ENCODE data around the gene PDHX.

Gene PDHX

DNA sequence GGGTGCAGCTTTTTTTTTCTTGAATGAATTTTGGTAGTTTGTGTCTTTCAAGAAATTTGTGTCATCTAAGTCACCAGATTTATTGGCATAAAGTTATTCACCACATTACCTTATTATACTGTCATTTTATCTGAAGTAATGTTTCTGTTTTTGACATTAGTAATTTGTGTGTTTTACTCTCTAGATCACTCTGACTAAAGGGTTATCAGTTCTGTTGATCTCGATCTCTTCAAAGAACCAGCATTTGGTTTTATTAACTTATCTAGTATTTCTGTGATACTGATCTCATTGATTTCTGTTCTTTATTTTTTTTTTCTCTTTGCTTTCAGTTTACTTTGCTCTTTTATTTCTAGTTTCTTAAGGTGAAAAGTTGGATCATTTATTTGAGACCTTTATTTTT is 55.5 kb downstream of the PDHX start:
- H2BK5ac ChIP-seq (ENCODE audit: low read length) = no peak overlapping the region
- H4K91ac ChIP-seq (ENCODE audit: low read depth, low read length, poor library complexity) = no peak overlapping the region
- H3K9me3 ChIP-seq (replicated peaks in 1 of 2; ENCODE audit: control insufficient read depth in 2 of 2, insufficient read depth in 1 of 2, low read depth in 1 of 2, low read length in 2 of 2) = peaks cover 0 to 15% of the 10 kb centered on the region in 2 donors
- no peak overlapping the region for H3K23ac ChIP-seq (ENCODE audit: low read depth, low read length, poor library complexity)
- no peak overlapping the region for H3K14ac ChIP-seq (ENCODE audit: low read length)
- no peak overlapping the region for H3K18ac ChIP-seq (ENCODE audit: low read length)
- no CpG with 5 or more reads among the region's 1 CpG for WGBS, 2 donors (ENCODE audit: extremely low coverage in 2 of 2, insufficient read length in 2 of 2, insufficient replicate concordance in 1 of 2)
- no peak for DNase-seq (ENCODE audit: low spot score)
- H4K8ac ChIP-seq (ENCODE audit: low read depth, low read length) = no peak overlapping the region
- H3K36me3 ChIP-seq (replicated peaks in 1 of 2; ENCODE audit: control insufficient read depth in 2 of 2, insufficient read depth in 2 of 2, low read length in 2 of 2) = peaks cover 4 to 92% of the 10 kb centered on the region in 2 donors
- H3K27ac ChIP-seq (replicated peaks; ENCODE audit: low read length) = no peak overlapping the region
- H2AFZ ChIP-seq (ENCODE audit: low read length) = no peak overlapping the region
- no peaks in the 10 kb centered on the region for H3K27me3 ChIP-seq (ENCODE audit: control insufficient read depth in 3 of 3, insufficient read depth in 3 of 3, low read depth in 1 of 3, low read length in 3 of 3)
- no peak overlapping the region for H2BK15ac ChIP-seq (ENCODE audit: low read length)
- H2AK5ac ChIP-seq (ENCODE audit: low read depth, low read length) = no peak overlapping the region
- no peak overlapping the region for H3K9ac ChIP-seq (ENCODE audit: low read depth, low read length, poor library complexity)
- peaks cover 3% of the 10 kb centered on the region for H3K79me1 ChIP-seq (ENCODE audit: low read depth, low read length)
- no peaks in the 10 kb centered on the region for H3K4me1 ChIP-seq (ENCODE audit: control insufficient read depth in 2 of 2, insufficient read depth in 1 of 2, low read depth in 1 of 2, low read length in 2 of 2)
- no peak overlapping the region for H2BK12ac ChIP-seq (ENCODE audit: low read length)
- no peak overlapping the region for H3K4me3 ChIP-seq (ENCODE audit: low read length in 2 of 2)
- no peak overlapping the region for H3K4ac ChIP-seq (ENCODE audit: low read length)
- H3K4me2 ChIP-seq (ENCODE audit: insufficient read depth, low read length, poor library complexity, severe bottlenecking) = no peak overlapping the region
- no peak overlapping the region for H2BK120ac ChIP-seq (ENCODE audit: low read depth, low read length)

DNA sequence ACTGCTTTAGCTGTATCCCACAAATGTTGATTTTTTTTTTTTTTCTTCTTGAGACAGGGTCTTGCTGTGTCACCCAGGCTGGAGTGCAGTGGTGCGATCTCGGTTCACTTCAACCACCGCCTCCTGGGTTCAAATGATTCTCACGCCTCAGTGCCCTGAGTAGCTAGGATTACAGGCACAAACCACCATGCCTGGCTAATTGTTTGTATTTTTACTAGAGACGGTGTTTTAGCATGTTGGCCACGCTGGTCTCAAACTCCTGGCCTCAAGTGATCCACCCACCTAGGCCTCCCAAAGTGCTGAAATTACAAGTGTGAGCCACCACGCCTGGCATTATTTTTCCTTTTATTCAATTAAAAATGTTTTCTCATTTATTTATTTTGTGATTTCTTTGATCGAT is 55.9 kb downstream of the PDHX start:
- H2BK12ac ChIP-seq (ENCODE audit: low read length) = no peak overlapping the region

DNA sequence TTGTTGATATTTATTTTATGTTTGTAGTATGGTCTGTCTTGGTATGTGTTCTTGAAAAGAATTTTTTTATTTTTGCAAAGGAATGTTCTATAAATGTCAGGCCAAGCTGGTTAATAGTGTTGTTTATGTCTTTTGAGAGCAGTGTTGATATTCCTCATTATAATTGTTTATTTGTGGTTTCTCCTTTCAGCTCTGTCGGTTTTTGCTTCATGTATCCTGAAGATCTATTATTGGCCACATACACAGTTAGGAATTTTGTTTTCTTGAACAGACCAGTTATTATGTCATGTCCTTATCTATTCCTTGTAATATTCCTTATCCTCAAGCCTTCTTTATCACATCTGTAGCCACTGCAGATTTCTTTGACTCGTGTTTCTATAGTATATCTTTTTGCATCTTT is 56.5 kb downstream of the PDHX start:
- H3K27ac ChIP-seq (replicated peaks; ENCODE audit: low read length) = no peak overlapping the region
- no peaks in the 10 kb centered on the region for H3K27me3 ChIP-seq (ENCODE audit: control insufficient read depth in 3 of 3, insufficient read depth in 3 of 3, low read depth in 1 of 3, low read length in 3 of 3)
- peaks cover 0 to 15% of the 10 kb centered on the region in 2 donors for H3K9me3 ChIP-seq (replicated peaks in 1 of 2; ENCODE audit: control insufficient read depth in 2 of 2, insufficient read depth in 1 of 2, low read depth in 1 of 2, low read length in 2 of 2)
- peaks cover 4 to 92% of the 10 kb centered on the region in 2 donors for H3K36me3 ChIP-seq (replicated peaks in 1 of 2; ENCODE audit: control insufficient read depth in 2 of 2, insufficient read depth in 2 of 2, low read length in 2 of 2)
- H3K23ac ChIP-seq (ENCODE audit: low read depth, low read length, poor library complexity) = no peak overlapping the region
- no peak overlapping the region for H3K9ac ChIP-seq (ENCODE audit: low read depth, low read length, poor library complexity)
- H2BK15ac ChIP-seq (ENCODE audit: low read length) = no peak overlapping the region
- H4K8ac ChIP-seq (ENCODE audit: low read depth, low read length) = no peak overlapping the region
- H2AFZ ChIP-seq (ENCODE audit: low read length) = no peak overlapping the region
- no CpG with 5 or more reads among the region's 2 CpGs for WGBS, 2 donors (ENCODE audit: extremely low coverage in 2 of 2, insufficient read length in 2 of 2, insufficient replicate concordance in 1 of 2)
- H4K91ac ChIP-seq (ENCODE audit: low read depth, low read length, poor library complexity) = no peak overlapping the region
- H2BK12ac ChIP-seq (ENCODE audit: low read length) = no peak overlapping the region
- no peak overlapping the region for H3K14ac ChIP-seq (ENCODE audit: low read length)
- H3K18ac ChIP-seq (ENCODE audit: low read length) = no peak overlapping the region
- H3K4me2 ChIP-seq (ENCODE audit: insufficient read depth, low read length, poor library complexity, severe bottlenecking) = no peak overlapping the region
- H2AK5ac ChIP-seq (ENCODE audit: low read depth, low read length) = no peak overlapping the region
- H3K4me3 ChIP-seq (ENCODE audit: low read length in 2 of 2) = no peak overlapping the region
- H3K79me1 ChIP-seq (ENCODE audit: low read depth, low read length) = peaks cover 3% of the 10 kb centered on the region
- H3K4ac ChIP-seq (ENCODE audit: low read length) = no peak overlapping the region
- no peak overlapping the region for H2BK120ac ChIP-seq (ENCODE audit: low read depth, low read length)
- DNase-seq (ENCODE audit: low spot score) = no peak
- no peaks in the 10 kb centered on the region for H3K4me1 ChIP-seq (ENCODE audit: control insufficient read depth in 2 of 2, insufficient read depth in 1 of 2, low read depth in 1 of 2, low read length in 2 of 2)
- H2BK5ac ChIP-seq (ENCODE audit: low read length) = no peak overlapping the region

More for the DNA sequence above, 55.9 kb downstream of the PDHX start:
- Histone ChIP-seq H3K27me3 (ENCODE audit: control insufficient read depth in 3 of 3, insufficient read depth in 3 of 3, low read depth in 1 of 3, low read length in 3 of 3) (no peaks in the 10 kb centered on the region), H4K8ac (ENCODE audit: low read depth, low read length) (no peak overlapping the region), H3K14ac (ENCODE audit: low read length) (no peak overlapping the region), H2BK5ac (ENCODE audit: low read length) (no peak overlapping the region), H3K9me3 (replicated peaks in 1 of 2; ENCODE audit: control insufficient read depth in 2 of 2, insufficient read depth in 1 of 2, low read depth in 1 of 2, low read length in 2 of 2) (peaks cover 0 to 15% of the 10 kb centered on the region in 2 donors), H3K36me3 (replicated peaks in 1 of 2; ENCODE audit: control insufficient read depth in 2 of 2, insufficient read depth in 2 of 2, low read length in 2 of 2) (peaks cover 4 to 92% of the 10 kb centered on the region in 2 donors), H3K23ac (ENCODE audit: low read depth, low read length, poor library complexity) (no peak overlapping the region), H3K9ac (ENCODE audit: low read depth, low read length, poor library complexity) (no peak overlapping the region), H4K91ac (ENCODE audit: low read depth, low read length, poor library complexity) (no peak overlapping the region), H3K79me1 (ENCODE audit: low read depth, low read length) (peaks cover 3% of the 10 kb centered on the region), H3K18ac (ENCODE audit: low read length) (no peak overlapping the region), H3K4me1 (ENCODE audit: control insufficient read depth in 2 of 2, insufficient read depth in 1 of 2, low read depth in 1 of 2, low read length in 2 of 2) (no peaks in the 10 kb centered on the region), H2AK5ac (ENCODE audit: low read depth, low read length) (no peak overlapping the region), H2BK120ac (ENCODE audit: low read depth, low read length) (no peak overlapping the region), H3K27ac (replicated peaks; ENCODE audit: low read length) (no peak overlapping the region), H2AFZ (ENCODE audit: low read length) (no peak overlapping the region), H2BK15ac (ENCODE audit: low read length) (no peak overlapping the region), H3K4ac (ENCODE audit: low read length) (no peak overlapping the region), H3K4me2 (ENCODE audit: insufficient read depth, low read length, poor library complexity, severe bottlenecking) (no peak overlapping the region), H3K4me3 (ENCODE audit: low read length in 2 of 2) (no peak overlapping the region)
- no CpG with 5 or more reads among the region's 8 CpGs for WGBS, 2 donors (ENCODE audit: extremely low coverage in 2 of 2, insufficient read length in 2 of 2, insufficient replicate concordance in 1 of 2)
- no peak for DNase-seq (ENCODE audit: low spot score)

GRCh38 chr11:34975482-34975881 is 59.1 kb downstream of the PDHX start:
- Histone ChIP-seq H3K4me1 (ENCODE audit: control insufficient read depth in 2 of 2, insufficient read depth in 1 of 2, low read depth in 1 of 2, low read length in 2 of 2) (no peaks in the 10 kb centered on the region), H3K4me3 (ENCODE audit: low read length in 2 of 2) (no peak overlapping the region)
- no CpG with 5 or more reads among the region's 3 CpGs for WGBS, 2 donors (ENCODE audit: extremely low coverage in 2 of 2, insufficient read length in 2 of 2, insufficient replicate concordance in 1 of 2)

More at GRCh38 chr11:34975482-34975881, 59.1 kb downstream of the PDHX start:
- H3K9me3 ChIP-seq (replicated peaks in 1 of 2; ENCODE audit: control insufficient read depth in 2 of 2, insufficient read depth in 1 of 2, low read depth in 1 of 2, low read length in 2 of 2) = peaks cover 0 to 15% of the 10 kb centered on the region in 2 donors
- no peak overlapping the region for H3K4me2 ChIP-seq (ENCODE audit: insufficient read depth, low read length, poor library complexity, severe bottlenecking)
- H3K14ac ChIP-seq (ENCODE audit: low read length) = no peak overlapping the region
- H2AFZ ChIP-seq (ENCODE audit: low read length) = no peak overlapping the region
- no peak overlapping the region for H2BK120ac ChIP-seq (ENCODE audit: low read depth, low read length)
- H3K23ac ChIP-seq (ENCODE audit: low read depth, low read length, poor library complexity) = no peak overlapping the region
- DNase-seq (ENCODE audit: low spot score) = no peak
- H3K4ac ChIP-seq (ENCODE audit: low read length) = no peak overlapping the region
- H2AK5ac ChIP-seq (ENCODE audit: low read depth, low read length) = no peak overlapping the region
- peaks cover 2 to 92% of the 10 kb centered on the region in 2 donors for H3K36me3 ChIP-seq (replicated peaks in 1 of 2; ENCODE audit: control insufficient read depth in 2 of 2, insufficient read depth in 2 of 2, low read length in 2 of 2)
- peaks cover 3% of the 10 kb centered on the region for H3K79me1 ChIP-seq (ENCODE audit: low read depth, low read length)
- H2BK5ac ChIP-seq (ENCODE audit: low read length) = no peak overlapping the region
- no peak overlapping the region for H3K18ac ChIP-seq (ENCODE audit: low read length)
- H2BK12ac ChIP-seq (ENCODE audit: low read length) = no peak overlapping the region
- no peak overlapping the region for H4K91ac ChIP-seq (ENCODE audit: low read depth, low read length, poor library complexity)
- no peak overlapping the region for H3K9ac ChIP-seq (ENCODE audit: low read depth, low read length, poor library complexity)
- H3K27ac ChIP-seq (replicated peaks; ENCODE audit: low read length) = no peak overlapping the region
- H4K8ac ChIP-seq (ENCODE audit: low read depth, low read length) = no peak overlapping the region
- H2BK15ac ChIP-seq (ENCODE audit: low read length) = no peak overlapping the region
- H3K27me3 ChIP-seq (ENCODE audit: control insufficient read depth in 3 of 3, insufficient read depth in 3 of 3, low read depth in 1 of 3, low read length in 3 of 3) = no peaks in the 10 kb centered on the region
